Stimulated activated naive CD8-positive, alpha-beta T cell treated with anti-CD3 and anti-CD28 coated beads, Interleukin-15, Interleukin-2, amounts not matched to agents 100 U/mL and 50 U/mL, for 24 hours (primary cell): ENCODE data around the gene IL1RL1.
A peak's percentile ranks its signal among the peaks of the same experiment; 100 is the strongest.

Source experiments
- ATAC-seq: fragments of 150-1000 bp; cut with Tn5 transposase; one replicate; pipeline ENCODE4 v1.10.0; 2021
- DNase-seq: peaks from one replicate; pipeline ENCODE4 v3.0.0; 2021

Gene IL1RL1

DNA sequence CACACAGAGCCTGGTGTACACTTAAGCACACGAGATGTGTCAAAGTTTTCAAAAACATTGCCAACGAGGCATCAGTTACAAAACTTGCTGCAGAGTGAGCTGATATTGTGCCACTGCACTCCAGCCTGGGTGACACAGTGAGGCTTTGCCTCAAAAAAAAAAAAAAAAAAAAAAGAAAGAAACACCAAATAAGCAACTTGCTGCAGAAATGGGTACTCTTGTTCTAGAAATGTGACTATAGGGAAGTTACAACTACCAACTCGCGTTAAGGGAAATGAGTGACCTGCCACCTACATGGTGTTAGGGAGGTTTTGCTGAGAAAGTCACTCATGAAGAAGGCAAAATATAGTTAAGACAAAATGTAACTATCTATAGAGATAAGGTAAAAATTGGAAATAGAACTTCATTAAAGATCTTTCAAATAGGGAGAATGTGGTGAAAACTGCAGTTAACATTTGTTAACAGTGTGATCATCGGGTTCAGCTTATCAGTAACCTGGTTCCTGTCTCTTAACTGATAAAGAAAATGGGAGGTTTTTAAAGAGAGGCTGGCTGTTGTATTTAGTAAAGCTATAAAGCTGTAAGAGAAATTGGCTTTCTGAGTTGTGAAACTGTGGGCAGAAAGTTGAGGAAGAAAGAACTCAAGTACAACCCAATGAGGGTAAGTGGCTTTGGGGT, at the start of gene IL1RL1:
IL1RL1 (plus strand) TSS at position 600 of the 677 bp plus-strand sequence. CDS start 26,702 bp downstream, outside the sequence.
- DNase-seq (no peak), ATAC-seq (no peak)

DNA sequence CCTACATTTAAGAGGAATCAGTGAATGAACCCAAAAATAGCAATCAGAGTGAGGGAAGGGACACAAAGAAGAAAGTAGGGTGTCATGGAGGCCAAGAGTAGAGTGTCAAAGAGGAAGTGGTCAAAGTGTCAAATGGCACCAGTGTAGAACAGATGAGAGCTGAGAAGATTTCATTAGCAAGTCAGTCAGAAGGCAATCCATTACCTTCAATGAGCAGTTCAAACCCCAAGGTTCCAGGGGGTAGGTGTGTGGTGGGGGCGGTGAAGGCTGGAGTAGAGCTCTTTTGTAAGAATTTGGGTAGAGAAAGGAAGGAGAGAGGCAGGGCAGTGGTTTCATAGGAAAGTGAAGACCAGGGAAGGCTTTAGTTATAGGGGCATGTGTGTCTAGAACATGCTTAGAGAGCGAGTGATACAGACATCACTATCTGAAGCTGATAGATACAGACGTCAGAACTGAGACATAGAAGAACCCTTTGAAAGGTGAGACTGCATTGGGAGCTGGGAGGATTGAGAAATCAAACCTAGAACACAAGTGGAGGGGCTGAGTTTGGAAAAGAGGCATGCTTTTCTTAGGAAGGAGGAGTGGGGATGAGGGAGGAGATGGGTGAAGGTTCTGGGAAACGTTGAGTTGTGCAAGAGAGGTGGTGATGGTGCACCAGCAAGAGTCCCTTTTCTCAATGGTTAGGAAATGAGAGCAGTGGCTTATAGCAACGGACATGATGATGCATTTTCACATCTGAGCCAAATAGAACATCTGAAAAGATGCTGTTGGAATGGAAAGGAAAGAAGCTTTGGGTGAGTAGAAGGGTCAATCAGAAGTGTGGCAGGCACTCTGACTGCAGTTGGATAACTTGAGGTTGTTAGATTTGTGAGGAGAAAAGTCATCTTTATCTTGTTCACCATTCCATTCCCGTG, 48.9 kb upstream of the IL1RL1 start:
- ATAC-seq = no peak
- DNase-seq = no peak

DNA sequence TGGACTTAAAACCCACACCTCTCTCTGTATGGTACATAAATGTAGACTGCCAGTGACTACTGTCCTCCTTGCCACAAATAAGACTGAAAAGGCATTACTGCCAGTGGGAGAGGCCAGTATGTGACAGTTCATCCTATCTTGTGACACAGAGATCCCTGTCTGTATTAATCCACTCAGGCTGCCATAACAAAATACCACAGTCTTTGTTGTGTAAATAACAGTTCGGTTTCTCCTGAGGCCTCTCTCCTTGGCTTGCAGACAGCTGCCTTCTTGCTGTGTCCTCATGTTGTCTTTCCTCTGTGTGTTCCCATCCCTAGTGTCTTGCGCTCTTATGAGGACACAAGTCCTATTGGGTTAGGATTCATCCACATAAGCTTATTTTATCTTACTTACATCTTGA, 46.4 kb upstream of the IL1RL1 start:
- DNase-seq (no peak), ATAC-seq (no peak)

DNA sequence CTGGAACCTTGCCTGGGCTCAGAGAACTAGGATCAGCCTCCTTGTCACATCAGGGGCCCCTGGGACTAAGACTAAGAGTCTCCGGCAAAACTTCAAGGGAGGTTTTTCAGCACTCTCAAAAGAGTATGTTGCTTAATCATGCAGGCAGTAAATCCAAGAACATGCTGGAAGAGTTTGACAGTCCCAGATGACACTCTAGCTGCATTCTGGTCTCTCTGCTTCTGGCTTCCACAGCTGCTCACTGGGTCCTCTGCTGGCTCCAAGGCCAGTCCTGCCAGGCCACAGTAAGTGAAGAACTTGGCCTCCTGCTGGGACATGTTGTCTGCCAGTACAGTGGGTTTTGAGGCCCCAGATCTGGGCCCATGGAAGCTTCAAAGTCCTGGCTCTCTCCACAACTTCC, 45.2 kb upstream of the IL1RL1 start:
- ATAC-seq (no peak), DNase-seq (no peak)

DNA sequence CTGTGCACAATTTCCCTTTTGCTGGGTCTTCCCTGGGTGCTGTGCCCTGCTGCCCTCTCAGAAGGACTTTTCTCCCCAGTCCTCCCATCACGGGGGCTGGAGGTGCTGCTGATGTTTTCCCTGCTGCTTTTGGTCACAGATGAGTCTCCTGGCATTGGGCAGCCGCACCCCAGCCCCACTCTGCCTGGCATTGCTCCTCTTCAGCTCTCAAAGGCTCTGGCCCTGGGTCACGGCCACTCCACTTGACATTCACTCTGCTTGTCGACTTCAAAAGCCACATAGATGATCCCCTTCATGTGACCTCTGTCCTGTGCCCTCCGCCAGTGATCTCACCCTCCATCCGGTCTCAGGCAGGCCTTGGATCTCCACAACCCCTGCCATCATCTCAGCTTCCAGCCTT, 43.6 kb upstream of the IL1RL1 start:
- ATAC-seq (no peak), DNase-seq (no peak)

DNA sequence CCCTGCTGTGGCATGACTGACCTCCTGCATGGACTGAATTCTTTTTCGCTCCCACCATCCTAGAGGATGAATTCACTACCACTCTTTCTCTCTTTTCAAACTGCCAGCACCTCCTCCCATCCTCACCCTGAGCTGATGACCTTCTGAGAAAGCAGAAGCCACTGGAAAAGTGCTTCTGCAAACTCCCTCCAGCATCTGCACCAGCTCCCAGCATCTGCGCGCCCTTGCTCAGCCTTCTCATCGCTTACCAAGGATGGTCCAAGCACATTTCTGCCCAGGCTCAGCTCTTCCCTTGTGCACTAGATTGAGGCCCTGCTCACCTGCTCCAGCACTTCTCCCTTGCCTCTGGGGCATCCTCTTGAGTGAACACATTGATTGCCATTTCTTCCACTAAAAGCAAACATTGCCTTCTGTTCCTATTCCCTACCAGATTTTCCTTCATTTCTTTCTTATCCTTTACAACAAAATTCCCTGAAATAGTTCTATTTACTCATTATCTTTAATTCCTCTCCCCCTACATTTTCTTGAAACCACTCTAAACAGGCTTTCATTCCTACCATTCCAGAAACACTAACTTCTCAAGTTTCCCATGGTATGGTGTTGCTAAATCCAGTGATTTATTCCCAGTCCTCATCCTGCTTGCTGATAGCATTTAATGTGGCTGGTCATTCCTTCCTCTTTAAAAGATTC, 42.7 kb upstream of the IL1RL1 start:
- DNase-seq = no peak

DNA sequence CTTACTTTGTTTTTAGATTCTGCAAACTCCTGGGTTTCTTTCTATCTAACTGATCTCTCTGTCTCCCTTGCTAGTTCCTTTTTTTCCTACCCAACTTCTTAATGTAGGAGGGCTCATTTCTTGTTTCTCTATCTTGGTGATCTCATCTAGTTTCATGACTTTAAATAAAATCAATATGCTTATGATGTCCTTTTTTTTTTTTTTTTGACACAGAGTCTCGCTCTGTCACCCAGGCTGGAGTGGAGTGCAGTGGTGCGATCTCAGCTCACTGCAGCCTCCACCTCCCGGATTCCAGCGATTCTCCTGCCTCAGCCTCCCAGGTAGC, 42.2 kb upstream of the IL1RL1 start:
- no peak for DNase-seq
- no peak for ATAC-seq

More for the DNA sequence above, 42.7 kb upstream of the IL1RL1 start:
- no peak for ATAC-seq

DNA sequence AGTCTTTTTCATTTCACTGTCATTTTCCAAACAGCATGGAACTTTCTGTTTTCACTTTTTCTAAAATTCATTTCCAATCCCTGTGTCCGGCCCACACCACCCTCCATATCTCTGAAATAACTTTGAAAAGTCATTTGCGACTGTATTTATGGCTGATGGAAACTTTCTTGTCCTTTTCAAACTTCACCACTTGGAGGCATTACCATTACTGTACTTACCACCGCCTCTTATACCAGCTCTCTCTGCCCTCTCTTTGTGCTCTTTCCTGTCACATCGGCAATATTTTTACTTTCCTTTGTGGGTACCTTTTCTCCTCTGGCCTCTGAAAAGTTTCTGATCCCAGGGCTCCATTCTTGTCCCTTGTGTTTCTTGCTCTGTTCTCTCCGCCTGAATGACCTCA, 39.5 kb upstream of the IL1RL1 start:
- DNase-seq = no peak
- peak; percentile 72 for ATAC-seq

DNA sequence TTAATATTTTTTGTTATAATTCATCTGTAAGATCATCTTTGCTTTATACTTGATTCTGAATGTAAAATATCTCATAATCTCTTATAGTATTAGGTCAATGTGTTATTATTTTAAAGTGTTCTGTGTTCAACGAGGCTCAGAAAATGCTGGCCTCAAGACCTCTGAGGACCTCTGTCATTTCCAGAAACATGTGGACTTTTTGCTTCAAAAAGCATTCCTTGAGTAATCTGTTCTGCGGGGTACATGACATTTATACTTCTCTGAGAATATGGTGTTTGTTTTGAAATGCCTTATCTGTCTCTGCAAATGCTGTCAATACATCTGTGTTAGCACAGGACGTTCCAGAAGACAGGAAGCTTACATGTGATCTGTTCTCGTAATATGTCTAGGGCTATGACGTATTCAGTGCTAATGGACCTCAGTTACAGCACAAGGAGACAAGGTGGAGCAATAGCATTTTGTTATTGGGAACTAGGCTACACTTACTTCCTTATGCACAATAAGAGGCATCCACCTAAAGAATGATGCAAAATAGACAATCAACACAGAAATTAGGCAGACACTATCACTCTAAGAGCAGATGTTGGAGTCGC, 37.6 kb upstream of the IL1RL1 start:
- ATAC-seq (no peak), DNase-seq (no peak)

DNA sequence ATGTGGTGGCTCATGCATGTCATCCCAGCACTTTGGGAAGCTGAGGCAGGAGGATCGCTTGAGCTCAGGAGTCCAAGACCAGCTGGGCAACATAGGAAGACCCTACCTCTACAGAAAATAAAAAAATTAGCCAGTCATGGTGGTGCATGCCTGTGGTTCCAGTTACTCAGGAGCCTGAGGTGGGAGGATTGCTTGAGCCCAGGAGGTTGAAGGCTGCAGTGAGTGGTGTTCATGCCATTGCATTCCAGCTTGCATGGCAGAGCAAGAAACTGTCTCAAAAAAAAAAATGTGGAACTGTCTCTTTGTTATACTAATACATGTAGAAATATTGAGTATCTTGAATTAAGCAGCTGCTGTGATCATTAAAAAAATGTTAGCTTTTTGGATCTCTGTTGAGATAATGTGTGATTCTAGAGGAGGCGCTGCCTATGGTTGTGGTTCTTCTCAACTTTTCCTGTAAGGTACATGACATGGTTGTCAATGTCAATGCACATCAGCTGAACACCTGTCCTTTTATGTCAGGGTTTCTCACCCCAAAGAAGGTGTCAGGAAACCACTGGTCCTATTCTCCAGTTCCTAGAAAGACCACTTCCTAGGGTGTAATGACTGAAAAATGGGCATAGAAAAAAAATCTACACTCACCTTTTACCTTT, 34.7 kb upstream of the IL1RL1 start:
- ATAC-seq = peak; percentile 28
- no peak for DNase-seq

DNA sequence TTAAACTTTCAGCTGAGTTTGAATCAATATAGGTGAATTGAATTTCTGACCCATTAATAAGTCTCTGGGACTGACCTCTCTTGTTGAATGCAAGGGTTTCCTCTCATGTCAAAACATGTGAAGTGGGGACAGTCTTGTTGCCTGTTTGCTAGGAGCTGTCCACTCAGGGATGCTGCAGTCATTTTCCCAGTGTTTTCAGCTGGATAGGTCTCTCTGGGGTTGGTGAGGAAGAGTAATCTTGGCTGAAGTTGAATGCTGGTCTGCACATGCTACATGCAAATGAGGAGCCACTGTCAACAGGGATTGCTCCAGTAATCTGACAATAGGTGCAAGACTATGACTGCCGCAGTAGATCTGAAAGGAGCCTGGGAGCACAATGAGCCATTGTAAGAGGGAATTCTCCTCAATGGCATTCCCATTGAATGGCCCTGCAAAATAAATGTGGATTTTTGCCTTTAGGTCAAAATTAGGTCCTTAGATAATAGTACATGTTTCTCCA, 34.1 kb upstream of the IL1RL1 start:
- ATAC-seq = no peak
- no peak for DNase-seq

DNA sequence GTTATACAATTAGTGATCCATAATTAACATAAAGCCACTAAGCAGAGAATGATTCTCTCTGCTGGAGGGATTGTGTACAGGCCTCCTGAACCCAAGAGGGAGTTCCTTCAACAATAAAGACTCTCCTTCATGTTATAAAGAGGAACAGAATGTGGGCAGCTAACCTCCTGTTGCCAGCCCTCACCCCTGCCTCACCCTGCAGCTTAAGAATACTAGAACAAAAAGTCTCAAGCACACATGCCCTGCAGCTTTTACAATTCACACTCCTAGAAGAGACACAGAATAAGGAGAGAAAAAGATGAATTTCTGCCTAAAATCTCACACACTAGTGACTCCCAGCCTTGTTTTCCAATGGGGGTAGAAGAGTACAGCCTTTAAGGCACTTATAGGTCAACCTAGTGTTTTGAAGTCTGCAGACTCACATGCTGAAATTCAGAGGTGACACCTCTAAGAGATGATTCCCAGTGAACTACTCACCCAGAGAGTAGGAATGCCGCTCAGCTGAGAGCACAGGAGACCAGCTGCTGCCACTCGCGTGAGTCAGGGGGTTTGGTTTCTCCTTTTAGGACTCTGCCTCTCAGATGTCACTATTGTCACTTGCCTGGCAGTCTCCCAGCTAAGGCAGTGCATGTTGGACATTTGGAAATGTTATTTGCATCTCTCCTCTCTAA, 32.5 kb upstream of the IL1RL1 start:
- ATAC-seq (no peak), DNase-seq (no peak)

DNA sequence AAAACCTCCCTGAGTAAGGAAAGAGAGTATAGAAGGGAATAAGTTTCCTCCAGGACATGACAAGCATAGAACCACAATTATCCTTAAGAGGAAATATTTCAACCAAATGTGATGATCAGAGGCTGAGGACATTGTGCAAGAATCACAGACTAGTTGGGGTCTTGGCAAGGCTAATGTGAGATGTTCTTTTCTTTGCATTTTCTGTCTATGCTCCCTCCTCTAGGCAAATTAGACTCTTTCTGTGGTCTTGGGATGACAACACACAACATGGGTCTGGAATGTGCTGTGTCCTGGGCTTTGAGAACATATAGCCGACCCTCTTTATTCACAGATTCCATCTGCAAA, 32.0 kb upstream of the IL1RL1 start:
- DNase-seq (no peak), ATAC-seq (no peak)

DNA sequence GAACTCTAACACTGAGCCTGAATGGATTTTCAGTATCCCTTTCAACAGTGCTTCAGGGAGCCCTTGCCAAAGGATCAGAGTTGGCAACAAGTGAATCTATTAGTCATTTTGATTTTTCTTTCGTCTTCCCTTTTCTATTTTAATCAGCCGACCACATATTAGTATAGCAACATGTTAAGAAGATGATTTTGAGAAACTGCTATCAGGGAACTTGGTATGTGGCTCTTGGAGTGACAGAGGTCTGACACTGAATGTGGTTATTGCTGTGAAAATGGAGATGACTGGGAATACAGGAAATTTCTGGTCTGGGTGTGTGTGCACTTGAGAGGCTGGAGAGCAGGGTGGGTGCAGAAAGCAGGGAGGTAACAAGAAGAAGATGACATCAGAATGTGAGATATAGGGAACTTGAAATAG, 28.7 kb upstream of the IL1RL1 start:
- DNase-seq = no peak
- ATAC-seq = no peak

DNA sequence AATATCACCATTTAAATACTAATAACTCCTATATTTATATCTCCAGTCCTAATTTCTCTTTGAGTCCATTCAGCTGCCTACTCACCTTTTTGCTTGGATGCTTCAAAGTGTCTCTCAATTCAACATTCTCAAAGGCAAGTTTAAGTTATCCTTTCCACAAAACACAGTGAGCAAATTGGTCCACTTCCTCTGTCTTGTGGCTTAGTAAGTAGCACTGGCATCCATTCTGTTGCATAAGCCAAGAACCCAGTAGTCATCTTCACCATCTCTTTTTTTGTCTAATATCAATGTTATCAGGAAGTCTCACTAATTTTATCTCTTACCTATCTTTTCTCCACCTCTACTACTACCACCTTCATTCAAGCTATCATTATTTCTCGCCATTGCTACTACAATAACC, 27.4 kb upstream of the IL1RL1 start:
- no peak for ATAC-seq
- no peak for DNase-seq

DNA sequence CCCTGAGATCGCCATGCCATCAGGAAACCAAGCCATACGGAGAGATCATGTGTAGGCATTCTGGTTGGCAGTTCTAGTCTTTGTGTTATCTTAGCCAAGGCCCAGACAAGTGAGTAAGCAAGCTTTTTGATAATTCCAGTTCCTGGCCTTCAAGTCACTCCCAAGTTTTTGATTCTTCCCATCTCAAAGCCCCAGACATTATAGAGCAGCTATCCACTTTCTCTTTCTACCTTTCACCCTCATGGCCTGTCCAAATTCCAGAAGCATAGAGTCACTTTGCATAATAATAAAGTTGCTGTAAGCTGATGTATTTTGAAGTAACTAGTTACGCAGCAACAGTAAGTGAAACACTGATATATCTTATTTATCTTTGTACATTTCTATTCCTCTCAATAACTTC, 26.8 kb upstream of the IL1RL1 start:
- ATAC-seq (no peak), DNase-seq (no peak)

DNA sequence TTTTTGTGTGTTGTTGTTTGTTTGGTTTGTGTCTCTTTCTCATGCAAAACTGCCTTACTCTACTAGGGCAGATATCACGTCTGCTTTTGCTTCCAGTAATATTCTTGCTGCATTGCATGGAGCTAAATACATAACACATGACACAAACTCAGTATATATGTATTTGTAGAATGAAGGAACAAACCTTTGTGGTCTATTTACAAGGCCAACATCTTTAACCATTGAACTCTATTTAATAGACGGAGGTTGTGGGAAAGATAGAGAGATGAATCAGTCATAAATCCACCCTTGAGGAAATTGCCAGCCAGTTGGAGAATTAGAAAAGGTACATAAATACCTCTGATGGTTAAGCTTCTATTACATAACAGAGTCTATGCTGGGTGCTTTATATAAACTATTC, 26.0 kb upstream of the IL1RL1 start:
- no peak for ATAC-seq
- no peak for DNase-seq

DNA sequence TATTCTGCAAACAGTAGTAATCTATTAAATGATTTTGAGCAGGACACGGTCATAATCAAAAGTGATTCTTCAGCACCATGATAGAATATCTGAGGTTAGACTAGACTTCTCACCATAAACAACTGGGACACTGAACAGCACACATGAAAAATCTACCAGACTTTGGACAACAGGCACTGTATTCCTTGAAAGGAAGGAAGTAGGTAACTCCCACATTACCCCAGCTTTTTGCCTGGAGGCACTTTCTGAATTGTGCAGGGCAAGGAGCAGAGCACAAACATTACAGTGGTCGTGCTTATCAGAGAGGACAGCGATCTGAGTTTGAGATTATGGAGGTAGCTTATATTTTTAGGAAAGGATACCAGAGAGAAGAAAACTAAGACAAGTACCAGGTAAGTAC, 25.3 kb upstream of the IL1RL1 start:
- ATAC-seq (no peak), DNase-seq (no peak)

DNA sequence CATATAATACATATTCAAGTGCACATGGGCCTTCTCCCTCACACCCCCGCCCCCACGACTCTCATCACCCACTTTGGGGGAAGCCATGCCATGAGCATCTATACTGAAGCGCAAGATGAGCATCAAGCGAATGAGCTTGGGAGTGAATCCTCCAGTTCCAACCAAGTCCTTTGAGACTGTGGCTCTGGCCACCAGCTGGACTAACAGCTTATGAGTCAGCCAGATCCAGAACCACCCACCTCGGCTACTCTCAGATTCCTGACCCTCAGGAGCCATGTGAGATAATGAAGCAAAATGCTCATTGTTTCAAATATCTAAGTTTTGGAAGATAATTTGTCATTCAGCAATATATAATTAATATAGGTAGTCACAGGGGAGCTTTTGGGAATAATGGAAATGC, 22.2 kb upstream of the IL1RL1 start:
- DNase-seq (no peak), ATAC-seq (no peak)

DNA sequence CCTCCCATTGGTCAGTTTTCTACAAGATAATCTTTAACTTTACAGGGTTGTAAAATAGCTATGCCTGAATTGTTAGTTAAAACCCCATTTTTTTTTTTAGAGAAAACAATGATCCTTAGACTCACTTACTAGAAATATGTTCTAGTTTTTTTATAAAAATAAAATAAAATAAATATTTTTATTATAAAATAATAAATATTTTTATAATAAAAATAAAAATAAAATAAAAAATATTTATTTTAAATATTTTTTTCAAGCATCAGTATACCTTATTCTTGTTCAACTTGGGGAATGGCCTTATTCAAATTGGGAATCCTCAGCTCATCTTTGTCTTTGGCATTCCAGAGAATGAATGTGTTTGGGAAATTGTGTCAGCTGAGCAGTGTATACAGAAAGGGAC, 20.8 kb upstream of the IL1RL1 start:
- DNase-seq (no peak), ATAC-seq (no peak)

DNA sequence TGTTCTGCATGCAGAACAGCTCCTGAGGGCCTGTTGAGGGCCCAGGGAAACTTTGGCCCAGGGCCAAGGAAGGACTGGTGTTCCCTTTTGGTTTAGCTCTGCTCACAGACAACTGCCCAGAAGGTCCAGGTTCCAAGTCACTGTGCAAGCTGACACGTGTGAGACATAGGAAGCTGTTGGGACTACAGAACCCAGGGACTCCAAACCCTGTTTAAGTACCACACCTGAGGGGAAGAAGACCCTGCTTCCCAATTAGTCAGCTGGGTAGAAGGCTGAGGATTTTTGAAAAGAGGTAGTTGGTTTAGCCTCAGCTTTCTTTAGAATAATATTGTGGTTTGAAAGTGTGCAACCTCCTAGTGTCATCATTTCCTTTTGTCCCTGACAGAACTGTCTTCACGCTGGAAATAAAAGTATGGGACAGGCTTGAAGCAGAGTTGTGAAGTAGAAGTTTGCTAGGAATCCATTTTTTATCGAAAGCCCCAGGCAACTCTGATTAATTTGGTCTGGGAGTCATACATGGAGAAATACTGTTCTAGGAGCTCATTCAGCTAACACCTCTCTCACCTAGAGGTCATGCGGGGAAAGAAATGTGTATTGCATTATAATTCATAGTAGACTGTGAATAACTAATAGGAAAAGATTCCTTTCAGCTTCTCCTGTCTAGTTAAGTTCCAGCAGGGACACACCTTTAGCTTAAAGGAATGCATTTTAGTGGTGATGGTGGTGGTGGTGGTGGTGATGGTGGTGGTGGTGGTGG, 19.9 kb upstream of the IL1RL1 start:
- no peak for ATAC-seq

More for the DNA sequence above, 19.9 kb upstream of the IL1RL1 start:
- no peak for DNase-seq
